DMS53 treated with DMSO at 0.1 percent for 48 hours (cell line): Measurements from ENCODE around the gene COPS2.
"Not testable (repeated sequence)": the region's sequence is repeated elsewhere in the genome, so short reads cannot be mapped to it uniquely, and the experiment has no call there.

Source experiments
- DNase-seq: peaks from one replicate; lab custom pipeline; 2025; ENCODE audit not compliant: unreplicated experiment; lab: John Stamatoyannopoulos, UW

The COPS2 gene

DNA sequence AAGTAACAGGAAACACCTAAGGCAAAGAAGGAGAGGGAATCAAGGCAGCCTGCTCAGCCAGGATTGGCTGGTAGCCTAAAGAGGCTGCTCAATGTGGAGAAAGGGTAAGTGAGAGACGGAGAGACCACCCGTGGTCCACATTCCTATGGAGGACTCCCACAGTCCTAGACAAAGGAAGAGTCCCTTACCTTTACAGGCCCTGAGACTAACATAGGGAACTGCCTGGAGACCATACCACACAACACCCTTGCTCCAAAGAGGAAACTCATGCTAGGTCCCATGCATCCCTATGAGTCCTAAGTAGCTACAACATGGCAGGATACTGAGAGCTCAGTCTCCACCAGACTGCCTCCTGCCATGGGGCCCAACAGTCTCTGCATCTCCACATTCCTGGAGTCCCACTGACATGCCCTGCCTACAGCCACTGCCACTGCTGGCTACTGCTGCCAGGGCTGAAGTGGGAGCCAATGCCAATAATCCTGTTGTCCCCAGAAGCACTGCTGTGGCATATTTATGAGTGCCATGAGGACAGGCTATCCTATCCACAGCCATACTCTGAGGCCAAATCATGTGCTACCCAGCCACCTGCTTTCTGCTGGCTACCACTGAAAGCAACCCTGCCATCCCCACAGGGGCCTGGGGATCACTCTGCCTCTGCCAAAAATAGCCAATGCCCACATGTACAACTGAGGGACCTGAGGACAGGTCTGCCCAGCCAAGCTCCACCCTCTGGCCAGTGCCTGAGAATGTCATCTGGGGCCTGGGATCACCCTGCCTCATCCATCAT lies 45.0 kb downstream of the COPS2 start:
- DNase-seq: no peak

DNA sequence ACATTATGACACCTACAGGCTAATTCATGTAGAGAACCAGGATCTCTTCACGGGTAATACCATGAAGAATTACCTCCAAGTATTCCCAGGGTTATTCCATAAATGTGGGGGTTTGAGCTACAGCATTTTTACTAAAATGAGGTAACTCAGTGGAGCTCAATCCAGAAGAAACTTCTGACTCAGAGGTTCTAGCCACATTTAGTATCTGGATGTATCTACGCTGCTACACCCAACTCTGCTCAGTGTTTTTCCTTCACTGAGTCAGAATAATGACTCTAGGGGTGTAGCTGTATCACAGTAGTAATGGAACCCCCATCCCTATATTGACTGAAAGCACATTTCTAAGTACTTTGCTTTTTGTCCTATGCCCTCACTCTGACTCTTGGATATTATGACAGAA lies 52.4 kb downstream of the COPS2 start:
- DNase-seq: no peak

DNA sequence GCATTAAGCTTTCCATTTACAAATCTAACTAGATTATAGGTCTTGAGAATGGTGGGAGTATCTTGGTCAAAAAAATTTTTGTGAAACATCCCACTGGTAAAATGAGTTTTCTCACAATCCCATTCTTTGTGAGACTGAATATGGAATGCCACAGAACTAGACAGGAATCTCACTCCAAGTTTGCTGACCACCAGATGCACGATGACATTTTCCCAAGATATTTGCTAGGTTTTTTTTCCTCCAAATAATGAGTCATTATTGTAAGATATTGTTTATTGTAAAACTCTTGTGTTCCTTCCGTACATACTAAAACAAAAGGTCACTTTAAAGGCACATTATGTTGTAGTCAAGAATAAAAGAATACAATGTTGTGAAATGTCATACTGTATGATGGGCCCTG lies 53.9 kb downstream of the COPS2 start:
- no peak for DNase-seq

DNA sequence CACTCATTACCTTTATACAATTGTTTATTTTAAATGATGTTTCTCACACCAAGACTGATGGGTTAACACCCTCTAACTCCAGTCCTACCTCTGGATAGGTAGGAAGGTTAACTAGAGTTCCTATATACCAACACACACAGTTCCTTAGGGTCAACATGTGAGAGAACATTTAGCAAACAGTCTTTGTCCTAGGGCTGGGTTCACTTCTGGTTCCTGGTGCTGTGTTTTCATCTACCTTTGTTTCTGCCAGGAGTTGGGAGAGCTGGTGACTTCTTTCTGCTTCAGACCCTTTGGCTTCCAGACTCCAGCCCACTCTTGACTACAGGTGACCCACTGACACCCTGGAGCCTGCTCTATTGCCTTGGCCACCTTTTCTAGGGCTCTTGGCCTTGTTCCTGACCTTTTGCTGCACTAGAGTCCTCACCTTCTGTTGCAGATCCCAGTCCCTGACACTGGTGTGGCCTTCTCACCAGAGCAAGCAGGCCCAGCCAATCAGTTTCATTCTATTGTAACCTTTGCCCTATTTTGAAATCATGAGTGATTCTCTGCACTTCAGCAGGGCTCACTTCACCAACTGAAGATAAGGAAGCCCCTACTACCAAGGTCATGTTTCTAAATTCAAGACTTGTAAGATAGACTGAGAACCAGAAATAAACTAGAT lies 59.2 kb downstream of the COPS2 start:
- DNase-seq: peak; percentile 2

DNA sequence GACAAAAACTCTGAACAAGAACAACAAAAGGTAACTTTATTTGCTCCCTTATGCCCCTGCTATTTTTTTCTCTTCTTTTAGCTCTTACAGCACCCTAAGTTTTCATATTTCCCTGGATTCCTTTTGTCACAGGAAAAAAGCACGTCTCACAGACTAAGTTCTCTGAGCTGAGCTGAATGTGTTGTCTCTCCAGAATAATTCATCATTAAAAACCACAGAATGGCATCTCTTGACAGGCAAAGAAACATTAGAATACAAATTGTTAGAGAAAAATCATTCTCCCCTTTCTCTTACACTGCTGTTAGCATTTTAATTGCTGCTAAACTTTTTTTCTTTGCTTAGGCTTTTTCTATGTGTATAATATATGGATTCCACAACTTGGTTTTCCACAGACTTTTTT lies 60.5 kb downstream of the COPS2 start:
- no peak for DNase-seq

DNA sequence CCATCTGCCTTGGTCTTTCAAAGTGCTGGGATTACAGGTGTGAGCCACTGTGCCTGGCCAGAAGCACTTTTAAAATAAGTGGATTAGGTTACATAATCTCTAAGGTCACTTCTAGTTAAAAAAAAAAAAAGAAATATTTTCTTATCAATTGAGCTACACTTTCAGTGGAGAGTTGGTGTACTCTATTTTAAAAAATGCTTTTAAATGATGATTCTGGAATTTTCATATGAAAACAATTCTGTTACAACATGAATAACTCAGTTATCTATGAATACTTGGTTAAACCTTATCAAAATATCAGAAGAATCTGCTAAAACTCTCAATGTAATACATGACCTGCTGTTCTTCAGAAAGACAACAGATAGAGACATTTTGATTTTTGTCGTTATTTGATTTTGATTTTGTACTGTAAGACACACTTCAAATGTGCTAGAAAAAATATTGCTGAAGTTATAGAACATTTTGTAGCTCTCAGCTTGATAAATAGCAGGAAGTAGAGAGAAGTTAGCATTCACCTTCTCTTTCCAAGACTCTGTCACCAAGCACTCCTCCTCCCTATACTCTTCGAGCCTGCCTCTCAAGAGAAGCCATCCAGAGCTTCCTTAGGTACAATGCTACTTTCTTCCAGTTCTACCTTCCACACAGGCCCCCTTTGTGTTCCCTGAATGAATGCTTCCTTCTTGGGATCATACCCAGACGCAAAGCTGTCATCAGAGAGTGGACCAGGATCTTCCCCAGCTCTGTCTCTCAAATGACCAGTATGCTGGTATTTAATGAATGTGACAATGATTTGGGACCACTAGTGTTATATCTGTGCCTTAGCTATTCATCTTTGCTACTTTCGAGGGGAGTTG lies 61.9 kb downstream of the COPS2 start:
- DNase-seq: no peak

DNA sequence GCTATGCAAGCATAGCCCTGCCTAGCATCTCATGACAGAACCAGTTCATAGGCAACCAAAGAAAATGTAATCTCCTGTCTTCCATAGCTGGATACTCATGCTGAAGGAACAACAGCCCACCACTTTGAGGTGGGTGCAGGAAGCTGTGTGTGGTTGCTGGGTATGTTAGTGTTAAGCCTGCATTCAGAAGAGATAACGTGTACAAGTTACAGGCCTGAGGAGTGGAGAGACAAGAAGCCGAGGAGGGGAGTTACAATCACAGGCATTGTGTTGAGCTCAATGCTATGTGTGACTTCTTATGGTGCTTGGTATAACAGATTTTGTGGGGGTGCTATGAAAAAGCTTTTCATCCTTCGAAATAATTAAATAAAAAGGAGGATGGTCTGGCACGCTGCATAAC lies 66.4 kb downstream of the COPS2 start:
- DNase-seq: no peak

DNA sequence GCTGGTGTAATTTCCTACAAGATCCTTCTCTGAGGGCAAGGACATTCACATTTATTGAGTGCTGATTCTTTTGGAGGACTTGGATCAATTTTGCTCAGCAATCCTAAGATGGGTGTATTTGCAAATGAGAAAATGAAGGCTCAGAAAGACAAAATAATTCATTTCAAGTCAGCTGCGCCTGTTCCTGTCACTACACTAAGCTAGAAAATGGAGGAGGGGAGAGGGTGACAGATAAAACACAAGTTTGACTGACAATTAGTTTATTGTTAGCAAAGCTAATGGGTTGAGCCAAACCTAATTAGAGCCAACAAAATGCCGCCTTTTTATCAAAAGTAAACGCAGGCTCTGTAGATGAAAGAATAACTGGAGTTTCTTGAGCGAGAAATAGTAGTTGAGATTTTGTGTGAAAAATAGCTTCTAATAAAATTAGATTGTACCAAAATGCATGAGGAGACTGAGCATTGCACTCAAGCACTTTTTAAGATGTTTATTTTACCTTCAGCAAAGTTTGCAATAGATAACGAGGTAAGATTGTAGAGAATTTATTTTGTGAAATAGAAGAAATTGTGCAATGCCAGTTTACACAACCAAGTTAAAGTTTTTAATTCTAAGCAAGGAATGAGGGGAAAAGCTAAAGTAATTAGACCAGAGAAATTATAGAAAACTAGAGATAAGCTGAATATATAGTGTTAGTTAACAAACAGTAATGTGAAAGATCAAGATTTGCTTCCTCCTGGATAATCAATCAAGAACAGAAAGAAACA lies 69.5 kb downstream of the COPS2 start:
- DNase-seq: no peak

DNA sequence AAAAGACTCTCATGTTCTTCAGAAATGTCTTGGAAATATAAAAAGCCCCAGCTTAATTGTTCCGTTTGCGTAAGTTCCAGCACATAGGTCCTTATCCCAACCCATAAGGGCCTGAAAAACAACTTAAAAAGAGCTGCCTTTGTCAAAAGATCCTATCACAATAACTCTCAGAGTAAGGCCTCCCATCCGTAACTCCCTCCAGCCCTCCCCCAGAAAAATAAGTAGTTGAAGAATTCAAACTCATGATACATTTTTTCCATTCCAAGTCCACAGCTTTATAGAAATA lies 71.2 kb downstream of the COPS2 start:
- no peak for DNase-seq

DNA sequence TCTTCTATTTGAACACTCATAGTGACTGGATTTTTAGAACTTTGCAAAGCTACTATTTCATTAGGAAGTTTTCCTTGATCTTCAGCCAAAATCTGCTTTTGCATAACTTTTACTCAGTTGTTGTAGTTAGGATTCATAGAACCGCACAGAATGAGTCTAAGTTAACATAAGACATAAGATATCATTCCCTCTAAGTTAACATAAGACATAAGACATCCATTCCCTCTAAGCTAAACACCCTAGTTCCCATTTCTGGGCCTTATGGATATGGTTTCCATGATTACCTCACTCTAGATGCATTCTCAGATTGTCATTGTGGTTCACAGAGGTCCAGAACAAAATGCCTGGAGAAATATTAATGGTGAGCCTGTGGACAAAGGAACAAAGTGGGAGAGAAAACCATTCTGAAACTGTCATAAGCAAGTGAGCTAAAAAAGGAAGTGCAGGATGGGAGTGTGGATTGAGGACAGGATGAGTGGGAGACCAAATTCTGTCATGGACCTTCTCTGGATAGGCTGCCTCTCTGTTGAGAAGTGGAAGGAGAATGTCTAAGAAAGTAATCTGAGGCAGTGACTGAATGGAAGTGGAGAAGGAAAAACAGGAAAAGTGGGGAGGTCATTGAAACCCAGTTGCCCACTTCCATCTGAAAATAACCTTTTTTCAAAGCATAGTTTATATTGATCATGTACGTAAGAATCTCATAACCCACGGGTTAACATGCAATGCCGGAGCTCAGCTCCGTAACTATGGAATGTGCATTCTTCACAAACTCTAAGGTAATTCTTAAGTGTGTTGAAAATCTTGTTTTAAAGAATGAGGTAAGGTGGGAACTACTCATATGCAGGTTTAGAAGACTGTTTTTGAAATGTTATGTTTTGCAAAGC lies 71.8 kb downstream of the COPS2 start:
- no peak for DNase-seq

DNA sequence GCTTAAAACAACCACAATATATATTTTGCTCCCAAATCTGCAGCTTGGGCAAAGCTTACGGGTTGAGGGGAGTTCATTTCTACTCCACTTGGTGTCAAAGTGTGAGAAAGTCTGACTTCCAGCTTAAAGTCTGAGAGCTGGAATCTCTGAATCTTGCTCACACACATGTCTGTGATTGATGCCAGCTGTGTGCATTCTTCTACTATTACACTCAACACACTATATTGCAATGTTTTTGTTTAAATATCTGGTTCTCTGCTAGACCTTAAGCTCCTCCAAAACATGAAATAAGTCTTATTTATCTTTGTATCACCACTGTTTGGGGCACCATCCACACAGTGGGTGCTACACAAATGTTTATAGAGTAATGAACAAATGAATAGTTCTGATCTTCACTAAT lies 72.4 kb downstream of the COPS2 start:
- DNase-seq: no peak

DNA sequence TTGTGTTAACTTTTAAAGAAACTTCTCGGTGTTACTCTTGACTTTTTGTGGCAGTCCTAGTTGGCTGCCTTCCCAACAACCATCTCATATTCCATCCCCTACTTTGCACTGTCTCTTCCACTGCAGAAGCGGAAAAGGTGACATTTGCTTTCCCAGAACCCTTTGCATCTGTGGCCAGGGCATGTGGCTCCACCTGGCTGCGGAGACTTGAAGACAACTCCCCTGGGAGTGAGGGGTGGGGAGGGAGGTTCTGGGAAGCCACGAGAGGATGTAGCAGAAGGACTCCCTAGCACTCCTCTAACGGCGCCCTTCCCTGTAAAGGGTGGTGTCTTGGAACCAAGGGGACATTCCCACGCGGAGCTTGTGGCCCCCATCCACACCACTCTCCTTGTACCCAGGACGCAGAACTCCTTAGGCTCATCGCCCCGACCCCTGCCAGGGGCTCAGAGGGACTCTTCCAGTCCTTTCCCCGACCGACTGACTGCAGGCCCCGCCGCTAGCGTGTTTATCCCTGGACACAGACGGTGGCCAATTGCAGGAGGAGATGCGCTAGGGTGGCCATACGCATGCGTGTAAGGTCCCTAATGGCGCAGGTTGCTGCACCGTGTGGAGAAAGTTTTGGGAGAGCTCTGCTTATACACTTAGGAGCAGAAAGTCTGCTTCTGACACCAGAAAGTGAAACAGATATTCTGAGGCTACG lies 75.9 kb downstream of the COPS2 start:
- no peak for DNase-seq

DNA sequence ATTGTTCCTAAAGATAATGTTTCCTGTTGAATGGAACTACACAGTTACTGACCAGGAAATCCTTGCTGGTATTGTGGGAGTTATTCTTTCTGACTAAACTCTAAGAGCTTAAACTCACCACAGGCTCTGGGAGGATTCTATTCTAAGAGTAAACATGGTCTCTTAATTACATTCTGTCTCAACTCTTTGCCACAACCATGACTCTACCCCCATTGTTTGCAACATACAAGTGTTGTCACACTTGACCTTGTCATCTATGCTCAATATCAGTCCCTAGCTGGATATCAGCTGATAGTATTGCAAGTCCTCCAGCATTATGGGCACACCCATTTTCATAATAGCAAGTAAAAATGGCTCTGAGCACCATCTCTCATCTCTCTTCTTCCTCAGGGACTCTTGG lies 79.5 kb downstream of the COPS2 start:
- no peak for DNase-seq

DNA sequence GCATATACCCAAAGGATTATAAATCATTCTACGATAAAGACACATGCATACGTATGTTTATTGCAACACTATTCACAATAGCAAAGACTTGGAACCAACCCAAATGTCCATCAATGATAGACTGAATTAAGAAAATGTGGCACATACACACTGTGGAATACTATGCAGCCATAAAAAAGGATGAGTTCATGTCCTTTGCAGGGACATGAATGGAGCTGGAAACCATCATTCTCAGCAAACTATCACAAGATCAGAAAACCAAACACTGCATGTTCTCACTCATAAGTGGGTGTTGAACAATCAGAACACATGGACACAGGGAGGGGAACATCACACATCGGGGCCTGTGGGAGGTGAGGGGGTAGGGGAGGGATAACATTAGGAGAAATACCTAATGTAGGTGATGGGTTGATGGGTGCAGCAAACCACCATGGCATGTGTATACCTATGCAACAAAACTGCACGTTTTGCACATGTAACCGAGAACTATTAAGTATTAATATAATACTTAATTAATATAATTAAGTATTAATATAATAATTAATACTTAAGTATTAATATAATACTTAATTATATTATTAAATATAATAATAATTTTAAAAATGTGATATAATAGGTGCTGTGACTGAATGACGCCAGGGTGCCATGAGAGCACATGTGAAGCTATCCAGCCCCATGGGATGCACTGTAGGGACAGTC lies 80.7 kb downstream of the COPS2 start:
- not testable (repeated sequence) for DNase-seq
